GM12878 (cell line): ENCODE data around the gene HSFX3. TPM values are rescaled to one million over a fixed set of nuclear protein-coding genes. Genes with fewer than 3 reads are reported as not detected.

ENCODE experiments used
- ATAC-seq: fragments of 200-7000 bp; cut with Tn5 transposase; 3 replicates; pipeline ENCODE4 v1.9.1; 2020; ENCODE audit warnings: mild to moderate bottlenecking, moderate library complexity
- BruUV-seq: library from RNA; stranded (reverse); fragments of 400-500 nt; replicated peaks from 2 replicates; lab custom pipeline; 2021; lab: Mats Ljungman, UMichigan
- CTCF ChIA-PET: fragments of 300-600 bp; sonication (Branson Sonifier 250); formaldehyde crosslinking; extraction: SDS; loops from one replicate; lab custom pipeline; 2021; ENCODE audit warnings: inconsistent platforms; lab: Yijun Ruan, JAX
- POLR2A ChIA-PET: fragments of 350-600 bp; formaldehyde crosslinking; extraction: SDS; loops from one replicate; lab custom pipeline; 2021; ENCODE audit warnings: inconsistent platforms; lab: Charles Lee
- RAD21 ChIA-PET: fragments of 300-600 bp; sonication (Branson Sonifier 250); formaldehyde crosslinking; loops from one replicate; lab custom pipeline; 2023; ENCODE audit warnings: antibody characterized with exemption; ENCODE audit not compliant: unreplicated experiment; lab: Charles Lee
- SMC1A ChIA-PET: fragments of 300-600 bp; sonication (Branson Sonifier 250); formaldehyde crosslinking; loops from one replicate; lab custom pipeline; 2023; ENCODE audit not compliant: unreplicated experiment, uncharacterized antibody; lab: Charles Lee
- DNase-seq: peaks from one replicate; pipeline ENCODE4 v3.0.0-alpha.2; 2011; ENCODE audit warnings: low read depth, low spot score
- FAIRE-seq: peaks from 3 replicates; lab custom pipeline; 2011; peaks lifted over from hg19 to GRCh38; lab: Jason Lieb, UNC
- H2AFZ ChIP-seq: 2 replicates; pipeline ENCODE4 v1.6.0; 2011; ENCODE audit warnings: low read depth, low read length, control low read depth; ENCODE audit not compliant: control insufficient read depth
- H3K27ac ChIP-seq: 2 replicates; pipeline ENCODE4 v1.5.1; 2011; ENCODE audit warnings: control low read depth; ENCODE audit not compliant: control insufficient read depth, insufficient read depth
- H3K27me3 ChIP-seq, 2 experiments: replicated peaks in 1 of 2; 2 replicates each; pipeline versions ENCODE4 v1.6.0 to v1.6.1; 2011; ENCODE audit warnings: low read length in 1 of 2; ENCODE audit not compliant: control insufficient read depth in 2 of 2, insufficient read depth in 2 of 2
- H3K36me3 ChIP-seq, 2 experiments: 2 replicates each; pipeline ENCODE4 v1.5.1; 2011; ENCODE audit warnings: low read length in 1 of 2; ENCODE audit not compliant: control insufficient read depth in 2 of 2, insufficient read depth in 2 of 2
- H3K4me1 ChIP-seq: 2 replicates; pipeline ENCODE4 v1.6.1; 2011; ENCODE audit warnings: mild to moderate bottlenecking, low read length, moderate library complexity, mixed read lengths; ENCODE audit not compliant: control insufficient read depth, insufficient read depth
- H3K4me2 ChIP-seq: 2 replicates; pipeline ENCODE4 v1.6.0; 2011; ENCODE audit warnings: control low read depth; ENCODE audit not compliant: control insufficient read depth, insufficient read depth
- H3K4me3 ChIP-seq: fragments of 200-600 bp; sonication (generic); 2 replicates; pipeline ENCODE4 v1.5.1; 2016
- H3K79me2 ChIP-seq: 2 replicates; pipeline ENCODE4 v1.6.0; 2011; ENCODE audit warnings: low read length; ENCODE audit not compliant: control insufficient read depth, insufficient read depth
- H3K9ac ChIP-seq: 2 replicates; pipeline ENCODE4 v1.8.0; 2011; ENCODE audit warnings: low read length, control low read depth, mixed read lengths; ENCODE audit not compliant: control insufficient read depth, insufficient read depth
- H3K9me3 ChIP-seq: replicated peaks from 3 replicates; pipeline ENCODE4 v1.5.1; 2011; ENCODE audit warnings: mild to moderate bottlenecking, low read length; ENCODE audit not compliant: control insufficient read depth, insufficient read depth
- H4K20me1 ChIP-seq: 2 replicates; pipeline ENCODE4 v1.6.0; 2011; ENCODE audit not compliant: control insufficient read depth, insufficient read depth
- BCL3 ChIP-seq: IDR thresholded peaks from 2 replicates; pipeline ENCODE4 v1.6.1; 2011; ENCODE audit warnings: borderline replicate concordance, low read depth, mild to moderate bottlenecking, moderate library complexity, low read length; ENCODE audit not compliant: insufficient read depth, poor library complexity, severe bottlenecking
- ESRRA ChIP-seq: IDR thresholded peaks from 2 replicates; pipeline ENCODE4 v1.6.1; 2012; ENCODE audit warnings: mild to moderate bottlenecking, low read length, improper control_type of control experiment
- HDAC2 ChIP-seq: fragments of 200-600 bp; sonication (generic); IDR thresholded peaks from 2 replicates; pipeline ENCODE4 v1.6.1; 2017
- JUNB ChIP-seq: IDR thresholded peaks from 2 replicates; pipeline ENCODE4 v1.6.1; 2016; ENCODE audit warnings: antibody characterized with exemption, mild to moderate bottlenecking
- NFXL1 ChIP-seq: fragments of 450-650 bp; IDR thresholded peaks from 2 replicates; pipeline ENCODE4 v1.6.1; 2017; ENCODE audit warnings: antibody characterized with exemption, mild to moderate bottlenecking, borderline replicate concordance
- PKNOX1 ChIP-seq: fragments of 450-650 bp; IDR thresholded peaks from 2 replicates; pipeline ENCODE4 v1.6.1; 2016; ENCODE audit warnings: mild to moderate bottlenecking
- RUNX3 ChIP-seq: IDR thresholded peaks from 2 replicates; pipeline ENCODE4 v1.6.1; 2012; ENCODE audit warnings: low read length, inconsistent platforms
- SIX5 ChIP-seq: IDR thresholded peaks from 2 replicates; pipeline ENCODE4 v1.6.1; 2011; ENCODE audit warnings: mild to moderate bottlenecking, low read depth, low read length, moderate library complexity; ENCODE audit not compliant: severe bottlenecking
- SMARCA5 ChIP-seq: fragments of 450-650 bp; IDR thresholded peaks from 2 replicates; pipeline ENCODE4 v1.6.1; 2017; ENCODE audit warnings: mild to moderate bottlenecking
- SP1 ChIP-seq: IDR thresholded peaks from one replicate; pipeline ENCODE4 v1.6.1; 2011; ENCODE audit warnings: low read depth, low read length
- STAT1 ChIP-seq: fragments of 450-650 bp; conservative IDR thresholded peaks from 2 replicates; pipeline ENCODE4 v1.6.1; 2014; ENCODE audit warnings: antibody characterized with exemption, mild to moderate bottlenecking
- YBX1 ChIP-seq: fragments of 450-650 bp; IDR thresholded peaks from 2 replicates; pipeline ENCODE4 v1.6.1; 2016; ENCODE audit warnings: antibody characterized with exemption
- ZBTB4 ChIP-seq: fragments of 450-650 bp; formaldehyde crosslinking; IDR thresholded peaks from 2 replicates; pipeline ENCODE4 v1.4.0; 2022; ENCODE audit warnings: mild to moderate bottlenecking, moderate library complexity
- ZNF384 ChIP-seq: IDR thresholded peaks from 2 replicates; pipeline ENCODE4 v1.6.1; 2012; ENCODE audit warnings: low read depth, mild to moderate bottlenecking, low read length, improper control_type of control experiment, borderline replicate concordance
- ZZZ3 ChIP-seq: IDR thresholded peaks from 2 replicates; pipeline ENCODE4 v1.6.1; 2011; ENCODE audit warnings: low read depth; ENCODE audit not compliant: control insufficient read depth, insufficient read length
- WGBS: methylation state at CpG from one replicate; pipeline ENCODE4 v1.1.6; 2016; ENCODE audit warnings: low lambda C conversion rate; ENCODE audit not compliant: insufficient replicate concordance, insufficient coverage; ENCODE audit errors: missing lambda C conversion rate; 5-methylcytosine and 5-hydroxymethylcytosine counted together
- in situ Hi-C: fragments of 300-500 bp; cut with MboI; formaldehyde crosslinking; loops from 9 replicates; pipeline ENCODE4 v1.14.3; 2018; ENCODE audit warnings: mixed read lengths
- intact Hi-C: fragments of 100-400 bp; cut with micrococcal nuclease; formaldehyde crosslinking; loops from one replicate; pipeline ENCODE4 v1.14.2; 2022; ENCODE audit not compliant: unreplicated experiment
- polyA plus RNA-seq, 11 experiments: library from polyadenylated mRNA; depleted of rRNA in 4 of 11; unstranded in 6 of 11; stranded (reverse) in 5 of 11; fragments of >200 nt; fragmentation: Nextera tagmentation in 4 of 11; fragmentation: Illumina TruSeq in 1 of 11; extraction: Ambion mirVana in 4 of 11; extraction: Trizol in 1 of 11; gene quantifications; 1 replicate in 1 of 11; 2 replicates in 10 of 11; pipeline versions ENCODE4 v1.2.1 to v1.2.3, GENCODE V29; 2011 to 2016; ENCODE audit warnings: inconsistent platforms in 2 of 11, missing spikeins in 2 of 11, low read depth in 1 of 11
- total RNA-seq, 4 experiments: library from RNA; depleted of rRNA in 3 of 4; stranded (reverse); fragments of >200 nt in 3 of 4; fragmentation: Illumina TruSeq in 1 of 4; extraction: Trizol in 1 of 4; gene quantifications; 2 replicates each; pipeline versions ENCODE4 v1.2.1 to v1.2.3, GENCODE V29; 2013 to 2021
- TF ChIP-seq, protein P1 (sequence below): IDR thresholded peaks from 2 replicates; pipeline ENCODE4 v1.6.1; 2012; ENCODE audit warnings: low read depth, low read length, improper control_type of control experiment

The HSFX3 gene
- total and polyA plus RNA-seq, 10 of the 15 experiments (the other 5 are each of a cell fraction or from before 2014, with no cell fraction given), result 0.05 to 0.40 (median 0.29) TPM; not detected in 5

DNA sequence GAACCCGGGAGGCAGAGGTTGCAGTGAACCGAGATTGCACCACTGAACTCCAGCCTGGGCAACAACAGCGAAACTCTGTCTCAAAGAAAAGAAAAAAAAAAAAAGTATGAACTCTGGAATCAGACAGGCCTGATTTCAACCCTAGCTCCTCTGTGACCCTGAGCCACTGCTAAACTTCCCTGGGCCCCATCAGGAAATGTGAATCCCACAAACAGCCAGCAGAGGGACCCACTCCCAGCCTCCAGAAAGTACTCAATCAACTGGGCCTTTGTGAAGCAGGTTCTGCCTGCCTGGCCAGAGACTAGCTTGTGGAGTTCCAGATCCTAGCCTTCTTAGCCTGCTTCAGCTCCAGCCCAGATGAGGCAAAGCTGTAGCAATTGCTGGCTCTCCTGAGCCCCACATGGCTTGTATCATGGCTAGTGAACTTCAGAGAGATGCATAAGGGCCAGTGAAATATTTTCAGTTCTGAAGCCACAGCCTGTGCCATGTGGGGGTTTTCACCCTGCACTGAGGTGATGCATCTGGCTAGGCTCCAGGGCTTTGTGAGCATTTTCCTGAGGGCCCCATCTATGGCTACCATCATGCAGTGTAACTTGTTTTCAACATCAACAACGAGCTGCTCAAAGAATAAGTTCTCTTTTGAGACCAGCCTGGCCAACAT lies 37.4 kb downstream of the HSFX3 start:
- H2AFZ ChIP-seq, result peak overlapping the region; percentile 80
- peak overlapping the region; percentile 41 for H3K4me2 ChIP-seq
- CTCF ChIA-PET, result interaction anchor here (0.7 to 6.9 kb wide), 11 partner anchors 11 to 428 kb away, joined by 3 to 88 read pairs (median 3); partner anchors contain the start of gene EOLA1
- intact Hi-C loops, result loop anchor here (1.0 to 10.0 kb wide), 2 partner anchors 27 to 112 kb away; no protein-coding TSS in a partner anchor
- peaks cover 7% of the 10 kb centered on the region for H3K4me1 ChIP-seq
- FAIRE-seq (peak; percentile 88), ATAC-seq (peak; percentile 92), DNase-seq (peak; percentile 13)
- no peaks in the 10 kb centered on the region for H4K20me1 ChIP-seq
- RAD21 ChIA-PET, result interaction anchor here (0.7 to 2.7 kb wide), 8 partner anchors 10 to 314 kb away, joined by 3 to 27 read pairs (median 4); partner anchors contain the start of gene EOLA1
- POLR2A ChIA-PET, result interaction anchor here (1.3 to 2.3 kb wide), 2 partner anchors 10 to 27 kb away, joined by 5 to 12 read pairs; no protein-coding TSS in a partner anchor
- in situ Hi-C loops, result loop anchor here (25.0 kb wide), 1 partner anchor 1175 kb away; the partner anchor contains the start of gene MTMR1
- no peaks in the 10 kb centered on the region for H3K36me3 ChIP-seq
- SMC1A ChIA-PET, result interaction anchor here (0.6 to 2.4 kb wide), 11 partner anchors 10 to 312 kb away, joined by 3 to 20 read pairs (median 4); no protein-coding TSS in a partner anchor
- no peaks in the 10 kb centered on the region; a peak in 2 of 4 replicates for H3K27me3 ChIP-seq
- no peak overlapping the region for H3K9ac ChIP-seq
- H3K27ac ChIP-seq, result peak overlapping the region; percentile 50; the same call in 1 of the 2 replicates
- WGBS, result 47% methylated on average over 3 of the region's 4 CpGs
- no peak overlapping the region for H3K4me3 ChIP-seq
- H3K9me3 ChIP-seq, result no peaks in the 10 kb centered on the region; the same call in 2 of the 3 replicates
- BruUV-seq, result no TSS peak
- no peaks in the 10 kb centered on the region for H3K79me2 ChIP-seq
- TF ChIP-seq SIX5 (no peak), ZZZ3 (no peak), YBX1 (no peak), ESRRA (no peak), NFXL1 (no peak), STAT1 (no peak), SMARCA5 (peak; percentile 62; the same call in 1 of the 2 replicates), PKNOX1 (peak; percentile 27; the same call in 1 of the 2 replicates), BCL3 (no peak), ZBTB4 (CRISPR knock-in tag) (no peak), ZNF384 (no peak), SP1 (no peak), HDAC2 (no peak), RUNX3 (peak; percentile 52; the same call in 1 of the 2 replicates), JUNB (no peak)
- TF ChIP-seq, protein P1, sequence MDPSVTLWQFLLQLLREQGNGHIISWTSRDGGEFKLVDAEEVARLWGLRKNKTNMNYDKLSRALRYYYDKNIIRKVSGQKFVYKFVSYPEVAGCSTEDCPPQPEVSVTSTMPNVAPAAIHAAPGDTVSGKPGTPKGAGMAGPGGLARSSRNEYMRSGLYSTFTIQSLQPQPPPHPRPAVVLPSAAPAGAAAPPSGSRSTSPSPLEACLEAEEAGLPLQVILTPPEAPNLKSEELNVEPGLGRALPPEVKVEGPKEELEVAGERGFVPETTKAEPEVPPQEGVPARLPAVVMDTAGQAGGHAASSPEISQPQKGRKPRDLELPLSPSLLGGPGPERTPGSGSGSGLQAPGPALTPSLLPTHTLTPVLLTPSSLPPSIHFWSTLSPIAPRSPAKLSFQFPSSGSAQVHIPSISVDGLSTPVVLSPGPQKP, result no peak
